PC-9 (cell line): ENCODE results near the gene HOXA2.

Experiments used
- CTCF ChIP-seq: fragments of 200-600 bp; sonication (generic); conservative IDR thresholded peaks from 2 replicates; pipeline ENCODE4 v1.6.1; 2017; ENCODE audit warnings: mixed run types, antibody characterized with exemption, mild to moderate bottlenecking, moderate library complexity
- EZH2 ChIP-seq: fragments of 200-600 bp; sonication (generic); IDR thresholded peaks from 2 replicates; pipeline ENCODE4 v1.8.0; 2017; ENCODE audit warnings: antibody characterized with exemption, low read depth

DNA sequence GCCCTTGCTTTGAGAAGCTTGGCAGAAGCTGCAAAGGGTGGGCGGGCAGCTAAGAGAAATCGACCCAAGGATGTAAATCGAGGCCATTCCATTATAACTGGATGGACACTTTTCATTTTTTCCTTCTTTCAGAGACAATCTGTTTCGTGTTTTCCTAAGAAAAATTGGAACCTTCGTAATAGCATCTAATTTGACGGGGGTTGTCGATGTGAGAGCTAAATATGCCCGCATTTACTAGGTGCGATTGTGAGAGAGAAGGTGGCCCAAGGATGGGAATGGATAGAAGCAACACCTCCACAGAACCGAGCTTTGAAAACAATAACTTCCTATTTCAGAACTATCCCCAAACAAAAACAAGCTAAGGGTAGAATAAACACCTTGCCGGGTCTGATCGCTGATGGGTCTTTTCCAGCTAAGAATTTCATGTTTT, 28.9 kb upstream of the HOXA2 start:
- TF ChIP-seq CTCF (no peak), EZH2 (no peak)
